Osteoblast (primary cell): ENCODE measurements around the gene FMR1. TPM values are rescaled to one million over a fixed set of nuclear protein-coding genes. Genes with fewer than 3 reads are reported as not detected.

Experiments used
- DNase-seq: peaks from one replicate; pipeline ENCODE4 v3.0.0; 2011; ENCODE audit warnings: low spot score, mixed read lengths; ENCODE audit not compliant: insufficient read length; ENCODE audit errors: missing footprints
- H2AFZ ChIP-seq: 2 replicates; pipeline ENCODE4 v1.6.0; 2011; ENCODE audit warnings: mild to moderate bottlenecking, low read length
- H3K27ac ChIP-seq: 2 replicates; pipeline ENCODE4 v1.5.1; 2011; ENCODE audit warnings: mild to moderate bottlenecking, low read depth, low read length, moderate library complexity
- H3K27me3 ChIP-seq: 2 replicates; pipeline ENCODE4 v1.6.0; 2012; ENCODE audit warnings: mild to moderate bottlenecking, control low read depth, inconsistent platforms, low read length, moderate library complexity; ENCODE audit not compliant: insufficient read depth
- H3K36me3 ChIP-seq: 2 replicates; pipeline ENCODE4 v1.5.1; 2011; ENCODE audit warnings: mild to moderate bottlenecking, low read length, control low read depth, moderate library complexity; ENCODE audit not compliant: insufficient read depth
- H3K4me1 ChIP-seq: 2 replicates; pipeline ENCODE4 v1.5.1; 2011; ENCODE audit warnings: mild to moderate bottlenecking, low read length, control low read depth, moderate library complexity; ENCODE audit not compliant: insufficient read depth
- H3K4me2 ChIP-seq: 2 replicates; pipeline ENCODE4 v1.6.0; 2011; ENCODE audit warnings: mild to moderate bottlenecking, low read length; ENCODE audit not compliant: insufficient read depth
- H3K4me3 ChIP-seq: fragments of 200-600 bp; sonication (generic); 3 replicates; pipeline ENCODE4 v1.5.1; 2012; ENCODE audit warnings: mild to moderate bottlenecking, low read length, inconsistent platforms; ENCODE audit not compliant: insufficient read depth
- H3K79me2 ChIP-seq: 2 replicates; pipeline ENCODE4 v1.6.0; 2012; ENCODE audit warnings: mild to moderate bottlenecking, low read length, control low read depth, inconsistent platforms; ENCODE audit not compliant: insufficient read depth
- H3K9me3 ChIP-seq: 2 replicates; pipeline ENCODE4 v1.5.1; 2011; ENCODE audit warnings: low read depth, low read length, control low read depth
- H4K20me1 ChIP-seq: 2 replicates; pipeline ENCODE4 v1.6.0; 2012; ENCODE audit warnings: mild to moderate bottlenecking, low read length, control low read depth; ENCODE audit not compliant: insufficient read depth
- total RNA-seq: library from RNA; depleted of rRNA; stranded (reverse); fragments of >200 nt; gene quantifications from 2 replicates; pipeline ENCODE4 v1.2.3, GENCODE V29; 2012
- TF ChIP-seq, protein P1 (sequence below): IDR thresholded peaks from 2 replicates; pipeline ENCODE4 v1.5.1; 2011; ENCODE audit warnings: mild to moderate bottlenecking, low read depth, low read length, moderate library complexity; ENCODE audit errors: extremely low read depth

The FMR1 gene
- total RNA-seq, 1 donor, result 35.8 TPM

DNA sequence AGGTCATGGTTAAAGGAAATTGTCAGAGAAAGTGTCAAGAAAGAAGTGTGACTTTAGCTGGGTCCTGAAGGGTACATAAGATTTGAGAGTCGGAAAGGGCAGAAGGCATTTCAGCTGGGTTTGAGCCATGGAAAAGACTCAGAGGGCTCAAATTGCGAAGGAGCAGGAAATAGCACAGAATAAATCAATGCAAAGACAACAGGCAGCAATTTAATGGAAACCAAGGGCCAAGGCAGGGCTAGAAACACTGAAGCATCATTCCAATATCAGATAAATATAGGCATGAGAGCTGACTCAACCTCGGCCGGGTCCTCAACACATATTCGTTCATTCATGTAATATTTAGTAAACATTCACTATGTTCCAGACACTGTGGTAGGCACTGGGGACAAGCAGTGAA is 3.6 kb upstream of the FMR1 start:
- Histone ChIP-seq H4K20me1 (no peaks in the 10 kb centered on the region), H3K4me1 (peaks cover 4% of the 10 kb centered on the region), H3K36me3 (no peaks in the 10 kb centered on the region), H2AFZ (no peak overlapping the region), H3K27me3 (no peaks in the 10 kb centered on the region), H3K9me3 (no peaks in the 10 kb centered on the region), H3K27ac (no peak overlapping the region), H3K79me2 (peaks cover 9% of the 10 kb centered on the region), H3K4me3 (no peak overlapping the region), H3K4me2 (no peak overlapping the region)
- DNase-seq, result no peak
- TF ChIP-seq, protein P1, sequence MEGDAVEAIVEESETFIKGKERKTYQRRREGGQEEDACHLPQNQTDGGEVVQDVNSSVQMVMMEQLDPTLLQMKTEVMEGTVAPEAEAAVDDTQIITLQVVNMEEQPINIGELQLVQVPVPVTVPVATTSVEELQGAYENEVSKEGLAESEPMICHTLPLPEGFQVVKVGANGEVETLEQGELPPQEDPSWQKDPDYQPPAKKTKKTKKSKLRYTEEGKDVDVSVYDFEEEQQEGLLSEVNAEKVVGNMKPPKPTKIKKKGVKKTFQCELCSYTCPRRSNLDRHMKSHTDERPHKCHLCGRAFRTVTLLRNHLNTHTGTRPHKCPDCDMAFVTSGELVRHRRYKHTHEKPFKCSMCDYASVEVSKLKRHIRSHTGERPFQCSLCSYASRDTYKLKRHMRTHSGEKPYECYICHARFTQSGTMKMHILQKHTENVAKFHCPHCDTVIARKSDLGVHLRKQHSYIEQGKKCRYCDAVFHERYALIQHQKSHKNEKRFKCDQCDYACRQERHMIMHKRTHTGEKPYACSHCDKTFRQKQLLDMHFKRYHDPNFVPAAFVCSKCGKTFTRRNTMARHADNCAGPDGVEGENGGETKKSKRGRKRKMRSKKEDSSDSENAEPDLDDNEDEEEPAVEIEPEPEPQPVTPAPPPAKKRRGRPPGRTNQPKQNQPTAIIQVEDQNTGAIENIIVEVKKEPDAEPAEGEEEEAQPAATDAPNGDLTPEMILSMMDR, result no peak

DNA sequence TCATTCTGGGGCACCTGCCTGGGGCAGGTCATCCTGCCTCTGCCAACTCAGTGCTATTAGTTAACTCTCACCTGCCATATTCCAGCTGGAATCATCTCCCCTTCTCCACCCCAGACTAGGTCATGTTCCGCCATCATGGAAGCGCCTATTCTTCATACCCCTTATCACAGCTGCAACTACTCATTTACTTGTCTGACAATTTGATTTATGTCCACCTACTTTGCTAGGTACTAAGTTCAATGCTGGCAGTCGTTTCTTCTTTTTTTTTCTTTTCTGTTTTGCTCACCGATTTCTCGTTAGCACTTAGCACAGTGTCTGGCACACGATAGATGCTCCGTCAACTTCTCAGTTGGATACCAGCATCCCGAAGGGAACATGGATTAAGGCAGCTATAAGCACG is 1.1 kb upstream of the FMR1 start:
- peak overlapping the region; percentile 89 for H2AFZ ChIP-seq
- TF ChIP-seq, protein P1, result no peak
- no peak overlapping the region for H3K4me3 ChIP-seq

DNA sequence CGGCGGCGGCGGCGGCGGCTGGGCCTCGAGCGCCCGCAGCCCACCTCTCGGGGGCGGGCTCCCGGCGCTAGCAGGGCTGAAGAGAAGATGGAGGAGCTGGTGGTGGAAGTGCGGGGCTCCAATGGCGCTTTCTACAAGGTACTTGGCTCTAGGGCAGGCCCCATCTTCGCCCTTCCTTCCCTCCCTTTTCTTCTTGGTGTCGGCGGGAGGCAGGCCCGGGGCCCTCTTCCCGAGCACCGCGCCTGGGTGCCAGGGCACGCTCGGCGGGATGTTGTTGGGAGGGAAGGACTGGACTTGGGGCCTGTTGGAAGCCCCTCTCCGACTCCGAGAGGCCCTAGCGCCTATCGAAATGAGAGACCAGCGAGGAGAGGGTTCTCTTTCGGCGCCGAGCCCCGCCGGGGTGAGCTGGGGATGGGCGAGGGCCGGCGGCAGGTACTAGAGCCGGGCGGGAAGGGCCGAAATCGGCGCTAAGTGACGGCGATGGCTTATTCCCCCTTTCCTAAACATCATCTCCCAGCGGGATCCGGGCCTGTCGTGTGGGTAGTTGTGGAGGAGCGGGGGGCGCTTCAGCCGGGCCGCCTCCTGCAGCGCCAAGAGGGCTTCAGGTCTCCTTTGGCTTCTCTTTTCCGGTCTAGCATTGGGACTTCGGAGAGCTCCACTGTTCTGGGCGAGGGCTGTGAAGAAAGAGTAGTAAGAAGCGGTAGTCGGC is 528 bp downstream of the FMR1 start:
- Histone ChIP-seq H3K4me2 (peak overlapping the region; percentile 69), H3K4me3 (peak overlapping the region; percentile 80), H2AFZ (peak overlapping the region; percentile 40), H4K20me1 (peaks cover 5% of the 10 kb centered on the region), H3K27me3 (no peaks in the 10 kb centered on the region), H3K4me1 (peaks cover 9% of the 10 kb centered on the region), H3K79me2 (peaks cover 50% of the 10 kb centered on the region), H3K9me3 (no peaks in the 10 kb centered on the region), H3K27ac (peak overlapping the region; percentile 60), H3K36me3 (no peaks in the 10 kb centered on the region)
- TF ChIP-seq, protein P1, result no peak
- DNase-seq, result peak; percentile 92

More for the DNA sequence above, 1.1 kb upstream of the FMR1 start:
- peaks cover 33% of the 10 kb centered on the region for H3K79me2 ChIP-seq
- no peak for DNase-seq
- no peaks in the 10 kb centered on the region for H3K27me3 ChIP-seq
- H3K36me3 ChIP-seq, result no peaks in the 10 kb centered on the region
- H3K27ac ChIP-seq, result no peak overlapping the region
- no peak overlapping the region for H3K4me2 ChIP-seq
- peaks cover 5% of the 10 kb centered on the region for H4K20me1 ChIP-seq
- H3K4me1 ChIP-seq, result peaks cover 9% of the 10 kb centered on the region
- H3K9me3 ChIP-seq, result no peaks in the 10 kb centered on the region

DNA sequence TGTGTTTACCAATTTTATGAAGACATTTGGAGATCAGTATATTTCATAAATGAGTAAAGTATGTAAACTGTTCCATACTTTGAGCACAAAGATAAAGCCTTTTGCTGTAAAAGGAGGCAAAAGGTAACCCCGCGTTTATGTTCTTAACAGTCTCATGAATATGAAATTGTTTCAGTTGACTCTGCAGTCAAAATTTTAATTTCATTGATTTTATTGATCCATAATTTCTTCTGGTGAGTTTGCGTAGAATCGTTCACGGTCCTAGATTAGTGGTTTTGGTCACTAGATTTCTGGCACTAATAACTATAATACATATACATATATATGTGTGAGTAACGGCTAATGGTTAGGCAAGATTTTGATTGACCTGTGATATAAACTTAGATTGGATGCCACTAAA is 1.9 kb downstream of the FMR1 start:
- H2AFZ ChIP-seq, result no peak overlapping the region
- H3K4me1 ChIP-seq, result peaks cover 9% of the 10 kb centered on the region
- no peak for DNase-seq
- no peaks in the 10 kb centered on the region for H3K27me3 ChIP-seq
- no peaks in the 10 kb centered on the region for H3K9me3 ChIP-seq
- no peaks in the 10 kb centered on the region for H3K36me3 ChIP-seq
- H4K20me1 ChIP-seq, result peaks cover 9% of the 10 kb centered on the region
- H3K79me2 ChIP-seq, result peaks cover 59% of the 10 kb centered on the region
- peak overlapping the region; percentile 69 for H3K4me2 ChIP-seq
- peak overlapping the region; percentile 80 for H3K4me3 ChIP-seq
- no peak overlapping the region for H3K27ac ChIP-seq
- TF ChIP-seq, protein P1, result no peak
